HepG2 (cell line): ENCODE measurements around the gene DNAJC30. TPM values are rescaled to one million over a fixed set of nuclear protein-coding genes. Genes with fewer than 3 reads are reported as not detected.

Experiments
- ATAC-seq: fragments of 200-7000 bp; cut with Tn5 transposase; 3 replicates; pipeline ENCODE4 v1.9.1; 2020; ENCODE audit warnings: mild to moderate bottlenecking, moderate library complexity
- BruUV-seq: library from RNA; stranded (reverse); fragments of 400-500 nt; replicated peaks from 2 replicates; lab custom pipeline; 2021; lab: Mats Ljungman, UMichigan
- CTCF ChIA-PET: fragments of 300-600 bp; formaldehyde crosslinking; extraction: SDS; loops from one replicate; lab custom pipeline; 2021; ENCODE audit warnings: low total read pairs, inconsistent platforms, low intra/inter-chr PET ratio; lab: Yijun Ruan, JAX
- POLR2A ChIA-PET: fragments of 350-600 bp; sonication (Branson Sonifier 250); formaldehyde crosslinking; loops from one replicate; lab custom pipeline; 2020; ENCODE audit warnings: antibody characterized with exemption, inconsistent platforms; lab: Yijun Ruan, JAX
- DNase-seq: peaks from one replicate; pipeline ENCODE4 v3.0.0-alpha.2; 2015; ENCODE audit warnings: low spot score
- FAIRE-seq: peaks from 3 replicates; lab custom pipeline; 2011; peaks lifted over from hg19 to GRCh38; lab: Jason Lieb, UNC
- H2AFZ ChIP-seq: one replicate; pipeline ENCODE4 v1.6.1; 2011; ENCODE audit warnings: low read length, inconsistent platforms
- H3K27ac ChIP-seq: fragments of 300-600 bp; 3 replicates; pipeline ENCODE4 v1.8.0; 2011; ENCODE audit warnings: mixed run types, mild to moderate bottlenecking, mixed read lengths, low read length, inconsistent platforms; ENCODE audit not compliant: insufficient read depth; ENCODE audit errors: extremely low read length
- H3K27me3 ChIP-seq, 2 experiments: fragments of 200-600 bp in 1 of 2; 2 replicates in 1 of 2; 3 replicates in 1 of 2; pipeline versions ENCODE4 v1.6.0 to v1.8.0; 2011; ENCODE audit warnings: low read length in 2 of 2, mild to moderate bottlenecking in 2 of 2, moderate library complexity in 2 of 2, inconsistent platforms in 1 of 2; ENCODE audit not compliant: insufficient read depth in 2 of 2, control insufficient read depth in 1 of 2
- H3K36me3 ChIP-seq, 2 experiments: fragments of 200-600 bp in 1 of 2; replicated peaks in 1 of 2; 2 replicates in 1 of 2; 3 replicates in 1 of 2; pipeline versions ENCODE4 v1.5.1 to v1.8.0; 2011; ENCODE audit warnings: low read length in 2 of 2, inconsistent platforms in 1 of 2; ENCODE audit not compliant: insufficient read depth in 2 of 2, control insufficient read depth in 1 of 2
- H3K4me1 ChIP-seq: 2 replicates; pipeline ENCODE4 v1.5.1; 2012; ENCODE audit warnings: low read length, inconsistent platforms; ENCODE audit not compliant: insufficient read depth
- H3K4me2 ChIP-seq: 2 replicates; pipeline ENCODE4 v1.6.0; 2011; ENCODE audit warnings: low read depth, low read length, inconsistent platforms
- H3K4me3 ChIP-seq, 3 experiments: fragments of 200-600 bp in 1 of 3; sonication (generic), shearing (Covaris generic) in 1 of 3; replicated peaks in 1 of 3; 2 replicates each; pipeline ENCODE4 v1.5.1; 2011 to 2016; ENCODE audit warnings: low read length in 3 of 3, inconsistent platforms in 2 of 3, low read depth in 2 of 3, mild to moderate bottlenecking in 2 of 3, control low read depth in 1 of 3, mixed read lengths in 1 of 3; ENCODE audit not compliant: insufficient read depth in 1 of 3
- H3K79me2 ChIP-seq: one replicate; pipeline ENCODE4 v1.6.1; 2011; ENCODE audit warnings: low read length, inconsistent platforms; ENCODE audit not compliant: insufficient read depth
- H3K9ac ChIP-seq: 2 replicates; pipeline ENCODE4 v1.6.0; 2011; ENCODE audit warnings: mild to moderate bottlenecking, low read depth, low read length, inconsistent platforms; ENCODE audit not compliant: insufficient read depth
- H3K9me3 ChIP-seq: 2 replicates; pipeline ENCODE4 v1.5.1; 2012; ENCODE audit warnings: mild to moderate bottlenecking, low read length
- H4K20me1 ChIP-seq: 2 replicates; pipeline ENCODE4 v1.6.0; 2011; ENCODE audit warnings: inconsistent platforms, mild to moderate bottlenecking, low read length, moderate library complexity; ENCODE audit not compliant: insufficient read depth
- CENPBD1 ChIP-seq: sonication (generic); formaldehyde crosslinking; IDR thresholded peaks from 2 replicates; pipeline ENCODE4 v1.8.0; 2022; ENCODE audit warnings: missing genetic modification reagents, low read depth, mild to moderate bottlenecking, borderline replicate concordance
- HNF4A ChIP-seq: sonication (generic); formaldehyde crosslinking; IDR thresholded peaks from 2 replicates; pipeline ENCODE4 v1.4.0; 2020; ENCODE audit warnings: missing genetic modification reagents
- HNF4G ChIP-seq, 2 experiments: sonication (generic) in 1 of 2; formaldehyde crosslinking in 1 of 2; IDR thresholded peaks; 2 replicates each; pipeline versions ENCODE4 v1.4.0 to v1.6.1; 2011 to 2020; ENCODE audit warnings: borderline replicate concordance in 2 of 2, low read depth in 2 of 2, mild to moderate bottlenecking in 2 of 2, low read length in 1 of 2, missing genetic modification reagents in 1 of 2, moderate library complexity in 1 of 2
- HOXD1 ChIP-seq: sonication (generic); formaldehyde crosslinking; IDR thresholded peaks from 2 replicates; pipeline ENCODE4 v1.5.0; 2020; ENCODE audit warnings: missing genetic modification reagents
- SNRNP70 ChIP-seq: fragments of 200-400 bp; formaldehyde crosslinking; IDR thresholded peaks from 2 replicates; pipeline ENCODE4 v1.6.1; 2017; ENCODE audit warnings: mild to moderate bottlenecking, low read depth, low read length, moderate library complexity
- TBX2 ChIP-seq: sonication (generic); formaldehyde crosslinking; IDR thresholded peaks from 2 replicates; pipeline ENCODE4 v1.5.0; 2020; ENCODE audit warnings: missing genetic modification reagents, mild to moderate bottlenecking, borderline replicate concordance
- U2AF1 ChIP-seq: fragments of 200-400 bp; formaldehyde crosslinking; optimal IDR thresholded peaks from 2 replicates; pipeline ENCODE3; 2017; ENCODE audit warnings: mild to moderate bottlenecking, low read depth, low read length
- WGBS: methylation state at CpG from one replicate; pipeline ENCODE4 v1.1.6; 2017; ENCODE audit warnings: low lambda C conversion rate; 5-methylcytosine and 5-hydroxymethylcytosine counted together
- in situ Hi-C: cut with HindIII; loops from 2 replicates; pipeline ENCODE4 v1.10.0; 2017; ENCODE audit warnings: low pct_unique_long_range_greater_than_20kb; ENCODE audit not compliant: extremely low pct_ligation_motif_present
- intact Hi-C: fragments of 100-400 bp; cut with micrococcal nuclease; formaldehyde crosslinking; loops from one replicate; pipeline ENCODE4 v1.10.0; 2022; ENCODE audit not compliant: unreplicated experiment
- polyA plus RNA-seq, 8 experiments: library from polyadenylated mRNA; depleted of rRNA in 3 of 8; stranded (reverse) in 7 of 8; unstranded in 1 of 8; fragments of >200 nt; fragmentation: Illumina TruSeq in 4 of 8; extraction: Trizol in 4 of 8; gene quantifications; 2 replicates each; pipeline versions ENCODE4 v1.2.1 to v1.2.3, GENCODE V29; 2011 to 2016; ENCODE audit warnings: low read depth in 4 of 8, missing spikeins in 1 of 8, mixed read lengths in 1 of 8; ENCODE audit not compliant: insufficient read depth in 1 of 8
- total RNA-seq, 5 experiments: library from RNA; depleted of rRNA; stranded (reverse); fragments of >200 nt; fragmentation: Illumina TruSeq; extraction: Trizol; gene quantifications; 2 replicates each; pipeline ENCODE4 v1.2.3, GENCODE V29; 2016; ENCODE audit warnings: low read depth in 1 of 5

Gene DNAJC30
- total and polyA plus RNA-seq, 2 of the 13 experiments (the other 11 are each of a cell fraction or from before 2014, with no cell fraction given) = 3.3 to 3.8 TPM

- peak overlapping the region; percentile 61; the same call in 1 of the 2 replicates for H3K4me2 ChIP-seq
- H4K20me1 ChIP-seq = no peaks in the 10 kb centered on the region
- POLR2A ChIA-PET = interaction anchor here (1.3 kb wide), 1 partner anchor 25 kb away, joined by 3 read pairs; the partner anchor contains the start of gene MLXIPL
- no peak overlapping the region for H2AFZ ChIP-seq
- in situ Hi-C loops (no loop called here), intact Hi-C loops (no loop called here)
- no peaks in the 10 kb centered on the region for H3K79me2 ChIP-seq
- H3K9me3 ChIP-seq = no peaks in the 10 kb centered on the region
- H3K4me1 ChIP-seq = peaks cover 82% of the 10 kb centered on the region
- 14% methylated on average over 9 of the region's 9 CpGs for WGBS
- no peak overlapping the region for H3K9ac ChIP-seq
- no TSS peak for BruUV-seq
- FAIRE-seq (no peak), ATAC-seq (peak; percentile 8; the same call in 2 of the 3 replicates), DNase-seq (no peak)
- H3K36me3 ChIP-seq = no peaks in the 10 kb centered on the region
- CTCF ChIA-PET = no interaction called here
- TF ChIP-seq TBX2 (CRISPR knock-in tag) (0 out of 2 replicates have a peak, but pooled peaks have one; percentile 17), SNRNP70 (no peak), HNF4G (IDR thresholded peaks at IDR 0.05; ENCODE audit: borderline replicate concordance, low read depth, low read length) (peak; percentile 32; the same call in 1 of the 2 replicates), HNF4G (CRISPR knock-in tag; IDR thresholded peaks at IDR 0.05; ENCODE audit: borderline replicate concordance, low read depth) (no peak), CENPBD1 (no peak), U2AF1 (no peak), HOXD1 (CRISPR knock-in tag) (no peak), HNF4A (CRISPR knock-in tag) (peak; percentile 23; the same call in 1 of the 2 replicates)
- peaks cover 3 to 12% of the 10 kb centered on the region in 2 experiments; a peak in 3 of 5 replicates for H3K27me3 ChIP-seq
- peak overlapping the region in 1 of 3 experiments; percentile 50; a peak in 1 of 6 replicates for H3K4me3 ChIP-seq
- no peak overlapping the region for H3K27ac ChIP-seq
Observed at GRCh38 chr7:73649576-73649975, 33.7 kb downstream of the DNAJC30 start.
